GM19438 (cell line): ENCODE results near the gene SATB1.

Source experiments
- ATAC-seq: cut with Tn5 transposase; IDR thresholded peaks from one replicate; pipeline ENCODE4 v1.9.1; 2021; ENCODE audit warnings: low read depth; ENCODE audit not compliant: unreplicated experiment

The SATB1 gene

DNA sequence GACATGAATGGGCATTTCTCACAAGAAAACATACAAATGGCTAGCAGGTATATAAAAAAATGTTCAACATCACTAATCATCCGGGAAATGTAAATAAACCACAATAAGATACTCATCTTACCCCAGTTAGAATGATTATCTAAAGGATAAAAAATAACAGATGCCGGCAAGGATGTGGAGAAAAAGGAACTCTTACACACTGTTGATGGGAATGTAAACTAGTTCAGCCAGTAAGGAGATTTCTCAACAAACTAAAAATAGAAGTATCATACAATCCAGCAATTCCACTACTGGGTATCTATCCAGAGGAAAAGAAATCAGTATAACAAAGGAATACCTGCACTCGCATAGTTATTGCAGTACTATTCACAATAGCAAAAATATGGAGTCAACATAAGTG lies 124.2 kb downstream of the SATB1 start:
- ATAC-seq = no peak

DNA sequence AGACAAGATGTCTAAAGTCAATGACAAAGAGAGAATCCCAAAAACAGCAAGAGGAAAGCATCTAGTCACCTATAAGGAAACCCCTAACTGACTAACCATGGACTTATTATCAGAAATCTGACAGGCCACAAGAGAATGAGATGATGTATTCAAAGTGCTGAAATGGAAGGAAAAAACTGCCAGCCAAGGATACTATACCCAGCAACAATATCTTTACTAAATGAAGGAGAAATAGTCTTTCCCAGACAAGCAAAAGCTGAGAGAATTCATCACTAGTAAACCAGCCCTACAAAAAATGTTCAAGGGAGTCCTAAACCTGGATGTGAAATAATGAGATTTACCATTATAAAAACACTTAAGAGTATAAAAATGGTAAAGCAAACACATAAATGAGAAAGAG lies 128.0 kb downstream of the SATB1 start:
- ATAC-seq = no peak
